IMR-90 (cell line): ENCODE results near the gene SDHD. TPM values are rescaled to one million over a fixed set of nuclear protein-coding genes. Genes with fewer than 3 reads are reported as not detected.

ENCODE experiments used
- ATAC-seq: fragments of 200-7000 bp; cut with Tn5 transposase; 2 replicates; pipeline ENCODE4 v1.9.1; 2020; ENCODE audit warnings: low read depth, mild to moderate bottlenecking, moderate library complexity
- BruUV-seq: library from RNA; stranded (reverse); fragments of 400-500 nt; replicated peaks from 2 replicates; lab custom pipeline; 2021; lab: Mats Ljungman, UMichigan
- CTCF ChIA-PET: fragments of 300-600 bp; formaldehyde crosslinking; extraction: SDS; loops from one replicate; lab custom pipeline; 2021; ENCODE audit warnings: antibody characterized with exemption; lab: Yijun Ruan, JAX
- POLR2A ChIA-PET: fragments of 300-600 bp; sonication (Branson Sonifier 250); formaldehyde crosslinking; loops from one replicate; lab custom pipeline; 2022; ENCODE audit warnings: antibody characterized with exemption; ENCODE audit not compliant: unreplicated experiment; lab: Charles Lee
- DNase-seq: peaks from one replicate; pipeline ENCODE4 v3.0.0; 2013
- H2AFZ ChIP-seq: replicated peaks from 2 replicates; pipeline ENCODE3; 2013; ENCODE audit warnings: low read length, mild to moderate bottlenecking; ENCODE audit not compliant: poor library complexity
- H2AK5ac ChIP-seq: 2 replicates; pipeline ENCODE4 v1.6.1; 2013; ENCODE audit warnings: low read depth, low read length, inconsistent platforms
- H2AK9ac ChIP-seq: replicated peaks from 2 replicates; pipeline ENCODE3; 2013; ENCODE audit warnings: mild to moderate bottlenecking, low read depth, low read length, moderate library complexity; ENCODE audit not compliant: poor library complexity
- H2BK120ac ChIP-seq: 2 replicates; pipeline ENCODE4 v1.6.1; 2013; ENCODE audit warnings: low read depth, low read length, inconsistent platforms
- H2BK15ac ChIP-seq: 3 replicates; pipeline ENCODE4 v1.6.1; 2013; ENCODE audit warnings: low read depth, low read length, inconsistent platforms
- H2BK20ac ChIP-seq: 2 replicates; pipeline ENCODE4 v1.6.1; 2013; ENCODE audit warnings: low read depth, mild to moderate bottlenecking, inconsistent platforms, low read length, moderate library complexity
- H2BK5ac ChIP-seq: 2 replicates; pipeline ENCODE4 v1.6.1; 2013; ENCODE audit warnings: mild to moderate bottlenecking, low read depth, low read length, inconsistent platforms; ENCODE audit not compliant: poor library complexity, severe bottlenecking
- H3K14ac ChIP-seq: replicated peaks from 2 replicates; pipeline ENCODE4 v1.6.1; 2013; ENCODE audit warnings: low read depth, low read length, inconsistent platforms
- H3K18ac ChIP-seq: 2 replicates; pipeline ENCODE4 v1.6.1; 2013; ENCODE audit warnings: low read depth, low read length, control low read depth
- H3K23ac ChIP-seq: 2 replicates; pipeline ENCODE4 v1.6.1; 2013; ENCODE audit warnings: low read depth, low read length, inconsistent platforms
- H3K27ac ChIP-seq: 2 replicates; pipeline ENCODE4 v1.5.1; 2013; ENCODE audit warnings: mild to moderate bottlenecking, control low read depth, low read length; ENCODE audit not compliant: insufficient read depth
- H3K27me3 ChIP-seq: 2 replicates; pipeline ENCODE4 v1.6.1; 2013; ENCODE audit warnings: low read length; ENCODE audit not compliant: control insufficient read depth, insufficient read depth
- H3K36me3 ChIP-seq: 2 replicates; pipeline ENCODE4 v1.6.1; 2013; ENCODE audit warnings: low read length, mixed read lengths; ENCODE audit not compliant: control insufficient read depth, insufficient read depth
- H3K4ac ChIP-seq: 2 replicates; pipeline ENCODE4 v1.6.1; 2013; ENCODE audit warnings: low read depth, low read length, inconsistent platforms
- H3K4me1 ChIP-seq: 2 replicates; pipeline ENCODE4 v1.6.1; 2013; ENCODE audit warnings: low read length, mixed read lengths; ENCODE audit not compliant: control insufficient read depth, insufficient read depth
- H3K4me2 ChIP-seq: 2 replicates; pipeline ENCODE4 v1.6.1; 2013; ENCODE audit warnings: low read depth, mild to moderate bottlenecking, control low read depth, low read length, moderate library complexity
- H3K4me3 ChIP-seq: 2 replicates; pipeline ENCODE4 v1.5.1; 2013; ENCODE audit warnings: low read depth, mild to moderate bottlenecking, control low read depth, low read length, moderate library complexity; ENCODE audit not compliant: insufficient read depth
- H3K56ac ChIP-seq: 2 replicates; pipeline ENCODE4 v1.6.1; 2013; ENCODE audit warnings: low read length, inconsistent platforms; ENCODE audit not compliant: insufficient read depth; ENCODE audit errors: extremely low read depth
- H3K79me1 ChIP-seq, 2 experiments: 2 replicates each; pipeline ENCODE4 v1.6.1; 2013; ENCODE audit warnings: low read length in 2 of 2, inconsistent platforms in 1 of 2, low read depth in 1 of 2
- H3K9ac ChIP-seq: 2 replicates; pipeline ENCODE4 v1.6.1; 2013; ENCODE audit warnings: low read depth, low read length, control low read depth
- H3K9me1 ChIP-seq: 2 replicates; pipeline ENCODE4 v1.6.1; 2013; ENCODE audit warnings: low read length, inconsistent platforms; ENCODE audit not compliant: insufficient read depth
- H3K9me3 ChIP-seq: 2 replicates; pipeline ENCODE4 v1.6.1; 2013; ENCODE audit warnings: low read length; ENCODE audit not compliant: control insufficient read depth, insufficient read depth
- H4K20me1 ChIP-seq: 2 replicates; pipeline ENCODE4 v1.6.1; 2013; ENCODE audit warnings: low read length, inconsistent platforms; ENCODE audit not compliant: insufficient read depth
- H4K5ac ChIP-seq: 2 replicates; pipeline ENCODE4 v1.6.1; 2013; ENCODE audit warnings: mild to moderate bottlenecking, low read depth, low read length, control low read depth
- H4K8ac ChIP-seq, 2 experiments: 2 replicates each; pipeline ENCODE4 v1.6.1; 2013; ENCODE audit warnings: low read depth in 2 of 2, low read length in 2 of 2, control low read depth in 1 of 2, inconsistent platforms in 1 of 2
- H4K91ac ChIP-seq: 2 replicates; pipeline ENCODE4 v1.6.1; 2013; ENCODE audit warnings: low read depth, low read length, inconsistent platforms; ENCODE audit not compliant: insufficient read depth
- BHLHE40 ChIP-seq: fragments of 150-350 bp; IDR thresholded peaks from 2 replicates; pipeline ENCODE4 v1.6.1; 2016; ENCODE audit warnings: mild to moderate bottlenecking, low read depth, low read length
- CHD1 ChIP-seq: IDR thresholded peaks from 2 replicates; pipeline ENCODE4 v1.6.1; 2012; ENCODE audit warnings: low read depth, low read length, improper control_type of control experiment
- FOS ChIP-seq: fragments of 150-350 bp; IDR thresholded peaks from 2 replicates; pipeline ENCODE4 v1.6.1; 2016; ENCODE audit warnings: low read depth, low read length
- dilution Hi-C: fragments of 300-500 bp; cut with HindIII; formaldehyde crosslinking; loops from one replicate; pipeline ENCODE4 v1.14.3; 2018; ENCODE audit warnings: low sequenced_read_pairs; ENCODE audit not compliant: unreplicated experiment
- in situ Hi-C: fragments of 300-500 bp; cut with MboI; formaldehyde crosslinking; loops from 3 replicates; pipeline ENCODE4 v1.14.3; 2019; ENCODE audit warnings: low sequenced_read_pairs, inconsistent platforms, mixed read lengths
- intact Hi-C: fragments of 100-400 bp; cut with micrococcal nuclease; formaldehyde crosslinking; loops from 2 replicates; pipeline ENCODE4 v1.10.0; 2022
- polyA plus RNA-seq, 3 experiments: library from polyadenylated mRNA; depleted of rRNA; stranded (reverse); fragments of >200 nt; gene quantifications; 2 replicates each; pipeline ENCODE4 v1.2.3, GENCODE V29; 2012; ENCODE audit warnings: low replicate concordance in 1 of 3
- total RNA-seq: library from RNA; depleted of rRNA; stranded (reverse); fragments of >200 nt; gene quantifications from 2 replicates; pipeline ENCODE4 v1.2.3, GENCODE V29; 2012

Gene SDHD
- total and polyA plus RNA-seq, 2 of the 4 experiments (the other 2 are of a cell fraction): 83.2 to 166 TPM

DNA sequence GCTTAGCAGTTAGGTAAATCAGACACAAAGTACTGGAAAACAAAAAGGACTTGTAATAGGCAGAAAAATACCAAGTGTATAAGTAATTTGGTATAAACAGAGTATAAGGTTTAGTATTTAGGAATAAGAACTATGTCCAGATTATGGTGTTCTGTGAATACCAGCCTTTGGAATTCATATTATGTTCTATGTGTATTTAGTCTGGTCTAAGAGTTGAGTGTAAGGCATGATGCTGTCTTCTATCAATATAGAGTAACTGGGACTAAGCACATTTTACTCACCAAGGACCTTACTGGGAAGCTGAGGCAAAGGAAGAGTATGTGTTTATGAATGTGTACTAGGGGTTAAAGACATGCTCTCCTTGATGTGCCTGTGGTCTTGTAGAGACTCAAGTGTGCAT, 9.5 kb downstream of the SDHD start:
- no TSS peak for BruUV-seq
- no peaks in the 10 kb centered on the region for H3K27me3 ChIP-seq
- peak overlapping the region; percentile 94 for H2BK5ac ChIP-seq
- ATAC-seq: peak; percentile 83
- peak overlapping the region; percentile 82; the same call in 1 of the 2 replicates for H2BK120ac ChIP-seq
- intact Hi-C loops: no loop called here
- no peaks in the 10 kb centered on the region for H3K9me3 ChIP-seq
- no peaks in the 10 kb centered on the region for H4K20me1 ChIP-seq
- H3K14ac ChIP-seq: no peak overlapping the region
- H3K4me3 ChIP-seq: no peak overlapping the region
- H3K4ac ChIP-seq: peak overlapping the region; percentile 90; the same call in 1 of the 2 replicates
- ChIA-PET CTCF (interaction anchor here (1.2 kb wide), 1 partner anchor 79 kb away, joined by 4 read pairs; the partner anchor contains the start of gene BCO2), POLR2A (no interaction called here)
- peaks cover 22 to 33% of the 10 kb centered on the region in 2 experiments; a peak in 3 of 4 replicates for H3K79me1 ChIP-seq
- H2AK9ac ChIP-seq: no peak overlapping the region
- peaks cover 19% of the 10 kb centered on the region for H3K36me3 ChIP-seq
- H2BK15ac ChIP-seq: 0 out of 3 replicates have a peak overlapping the region, but pooled peaks have one; percentile 43
- TF ChIP-seq FOS (peak; percentile 41; the same call in 1 of the 2 replicates), BHLHE40 (0 out of 2 replicates have a peak, but pooled peaks have one; percentile 21), CHD1 (no peak)
- peak overlapping the region; percentile 7; the same call in 1 of the 2 replicates for H3K4me2 ChIP-seq
- dilution Hi-C loops: no loop called here
- peaks cover 15% of the 10 kb centered on the region; the same call in 1 of the 2 replicates for H3K9me1 ChIP-seq
- H2AFZ ChIP-seq: no peak overlapping the region
- peak overlapping the region; percentile 57; the same call in 1 of the 2 replicates for H4K91ac ChIP-seq
- H3K9ac ChIP-seq: no peak overlapping the region
- in situ Hi-C loops: no loop called here
- H2AK5ac ChIP-seq: no peak overlapping the region
- H3K23ac ChIP-seq: no peak overlapping the region
- peak overlapping the region; percentile 98; the same call in 1 of the 2 replicates for H3K18ac ChIP-seq
- peak overlapping the region in 1 of 2 experiments; percentile 53; a peak in 2 of 4 replicates for H4K8ac ChIP-seq
- H3K27ac ChIP-seq: peak overlapping the region; percentile 38; the same call in 1 of the 2 replicates
- peaks cover 21% of the 10 kb centered on the region for H3K4me1 ChIP-seq
- DNase-seq: peak; percentile 81
- H2BK20ac ChIP-seq: 0 out of 2 replicates have a peak overlapping the region, but pooled peaks have one; percentile 12
- peak overlapping the region; percentile 29; the same call in 1 of the 2 replicates for H3K56ac ChIP-seq
- peak overlapping the region; percentile 6; the same call in 1 of the 2 replicates for H4K5ac ChIP-seq
